ENCODE measurements around the gene CASKIN1. TPM values are rescaled to one million over a fixed set of nuclear protein-coding genes. Genes with fewer than 3 reads are reported as not detected.

Gene CASKIN1
- total RNA-seq, 1 experiment from 2014 or later, result 4.5 TPM

DNA sequence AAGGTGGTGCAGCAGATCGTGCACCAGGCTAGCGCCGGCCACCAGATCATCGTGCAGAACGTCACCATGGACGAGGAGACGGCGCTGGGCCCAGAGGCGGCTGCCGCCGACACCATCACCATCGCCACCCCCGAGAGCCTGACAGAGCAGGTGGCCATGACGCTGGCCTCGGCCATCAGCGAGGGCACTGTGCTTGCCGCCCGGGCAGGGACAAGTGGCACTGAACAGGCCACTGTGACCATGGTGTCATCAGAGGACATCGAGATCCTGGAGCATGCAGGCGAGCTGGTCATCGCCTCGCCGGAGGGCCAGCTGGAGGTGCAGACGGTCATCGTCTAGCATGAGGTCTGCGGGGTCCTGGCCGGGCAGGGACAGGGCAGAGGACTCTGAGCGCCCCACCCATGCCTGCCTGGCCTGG, 38.8 kb upstream of the CASKIN1 start:
- BruUV-seq (replicated peaks), result no TSS peak
- H3K27ac ChIP-seq (ENCODE audit: low read length), result no peak overlapping the region
- no peaks in the 10 kb centered on the region; the same call in 1 of the 2 replicates for H3K36me3 ChIP-seq (ENCODE audit: control insufficient read depth, insufficient read depth, low read length)
- H3K4me1 ChIP-seq (ENCODE audit: control insufficient read depth, insufficient read depth, low read length), result peaks cover 8% of the 10 kb centered on the region
- no peak overlapping the region for H3K4me3 ChIP-seq (ENCODE audit: low read depth in 2 of 2, low read length in 2 of 2)
- ChIA-PET CTCF (no interaction called here), POLR2A (no interaction called here)
- TF ChIP-seq, protein P1, sequence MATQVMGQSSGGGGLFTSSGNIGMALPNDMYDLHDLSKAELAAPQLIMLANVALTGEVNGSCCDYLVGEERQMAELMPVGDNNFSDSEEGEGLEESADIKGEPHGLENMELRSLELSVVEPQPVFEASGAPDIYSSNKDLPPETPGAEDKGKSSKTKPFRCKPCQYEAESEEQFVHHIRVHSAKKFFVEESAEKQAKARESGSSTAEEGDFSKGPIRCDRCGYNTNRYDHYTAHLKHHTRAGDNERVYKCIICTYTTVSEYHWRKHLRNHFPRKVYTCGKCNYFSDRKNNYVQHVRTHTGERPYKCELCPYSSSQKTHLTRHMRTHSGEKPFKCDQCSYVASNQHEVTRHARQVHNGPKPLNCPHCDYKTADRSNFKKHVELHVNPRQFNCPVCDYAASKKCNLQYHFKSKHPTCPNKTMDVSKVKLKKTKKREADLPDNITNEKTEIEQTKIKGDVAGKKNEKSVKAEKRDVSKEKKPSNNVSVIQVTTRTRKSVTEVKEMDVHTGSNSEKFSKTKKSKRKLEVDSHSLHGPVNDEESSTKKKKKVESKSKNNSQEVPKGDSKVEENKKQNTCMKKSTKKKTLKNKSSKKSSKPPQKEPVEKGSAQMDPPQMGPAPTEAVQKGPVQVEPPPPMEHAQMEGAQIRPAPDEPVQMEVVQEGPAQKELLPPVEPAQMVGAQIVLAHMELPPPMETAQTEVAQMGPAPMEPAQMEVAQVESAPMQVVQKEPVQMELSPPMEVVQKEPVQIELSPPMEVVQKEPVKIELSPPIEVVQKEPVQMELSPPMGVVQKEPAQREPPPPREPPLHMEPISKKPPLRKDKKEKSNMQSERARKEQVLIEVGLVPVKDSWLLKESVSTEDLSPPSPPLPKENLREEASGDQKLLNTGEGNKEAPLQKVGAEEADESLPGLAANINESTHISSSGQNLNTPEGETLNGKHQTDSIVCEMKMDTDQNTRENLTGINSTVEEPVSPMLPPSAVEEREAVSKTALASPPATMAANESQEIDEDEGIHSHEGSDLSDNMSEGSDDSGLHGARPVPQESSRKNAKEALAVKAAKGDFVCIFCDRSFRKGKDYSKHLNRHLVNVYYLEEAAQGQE (IDR thresholded peaks at IDR 0.05; ENCODE audit: insufficient read depth in 1 of 2, low read depth in 2 of 2, low read length in 1 of 2), result 0 out of 4 replicates have a peak, but pooled peaks of 1 of the 2 experiments have one; percentile 40
- TF ChIP-seq, protein P2, sequence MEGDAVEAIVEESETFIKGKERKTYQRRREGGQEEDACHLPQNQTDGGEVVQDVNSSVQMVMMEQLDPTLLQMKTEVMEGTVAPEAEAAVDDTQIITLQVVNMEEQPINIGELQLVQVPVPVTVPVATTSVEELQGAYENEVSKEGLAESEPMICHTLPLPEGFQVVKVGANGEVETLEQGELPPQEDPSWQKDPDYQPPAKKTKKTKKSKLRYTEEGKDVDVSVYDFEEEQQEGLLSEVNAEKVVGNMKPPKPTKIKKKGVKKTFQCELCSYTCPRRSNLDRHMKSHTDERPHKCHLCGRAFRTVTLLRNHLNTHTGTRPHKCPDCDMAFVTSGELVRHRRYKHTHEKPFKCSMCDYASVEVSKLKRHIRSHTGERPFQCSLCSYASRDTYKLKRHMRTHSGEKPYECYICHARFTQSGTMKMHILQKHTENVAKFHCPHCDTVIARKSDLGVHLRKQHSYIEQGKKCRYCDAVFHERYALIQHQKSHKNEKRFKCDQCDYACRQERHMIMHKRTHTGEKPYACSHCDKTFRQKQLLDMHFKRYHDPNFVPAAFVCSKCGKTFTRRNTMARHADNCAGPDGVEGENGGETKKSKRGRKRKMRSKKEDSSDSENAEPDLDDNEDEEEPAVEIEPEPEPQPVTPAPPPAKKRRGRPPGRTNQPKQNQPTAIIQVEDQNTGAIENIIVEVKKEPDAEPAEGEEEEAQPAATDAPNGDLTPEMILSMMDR (IDR thresholded peaks at IDR 0.05), result no peak
- TF ChIP-seq POLR2AphosphoS5 (IDR thresholded peaks at IDR 0.05; ENCODE audit: low read depth, low read length) (no peak; the same call in 1 of the 2 replicates), SIN3A (IDR thresholded peaks at IDR 0.05; ENCODE audit: borderline replicate concordance, insufficient read depth, low read depth, low read length) (no peak)
- no peak for ATAC-seq
- no peaks in the 10 kb centered on the region for H3K9me3 ChIP-seq (ENCODE audit: control insufficient read depth, insufficient read depth, low read depth, low read length)
- no peak for DNase-seq (ENCODE audit: low read depth, low spot score)
- no peaks in the 10 kb centered on the region for H3K27me3 ChIP-seq (ENCODE audit: control insufficient read depth, insufficient read depth, low read length)
- intact Hi-C loops (cut with micrococcal nuclease; ENCODE audit: unreplicated experiment), result no loop called here
- in situ Hi-C loops (cut with HindIII; ENCODE audit: low pct_unique_long_range_greater_than_20kb, low sequenced_read_pairs), result no loop called here

DNA sequence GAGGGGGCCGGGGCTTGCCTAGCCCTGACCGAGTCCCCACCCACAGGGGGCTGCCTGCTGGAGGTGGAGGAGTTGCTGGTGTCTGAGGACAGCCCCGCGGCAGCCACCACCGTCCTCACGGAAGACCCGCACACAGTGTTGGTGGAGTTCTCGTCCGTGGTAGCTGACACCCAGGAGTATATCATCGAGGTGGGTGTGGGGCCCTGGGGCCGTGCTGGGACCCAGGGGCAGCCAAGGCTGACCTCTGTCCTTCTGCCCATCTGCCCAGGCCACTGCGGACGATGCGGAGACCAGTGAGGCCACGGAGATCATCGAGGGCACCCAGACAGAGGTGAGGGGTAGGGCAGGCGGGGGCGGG, 38.4 kb upstream of the CASKIN1 start:
- Histone ChIP-seq H3K27ac (ENCODE audit: low read length) (no peak overlapping the region), H3K36me3 (ENCODE audit: control insufficient read depth, insufficient read depth, low read length) (no peaks in the 10 kb centered on the region; the same call in 1 of the 2 replicates), H3K4me3 (ENCODE audit: low read depth in 2 of 2, low read length in 2 of 2) (no peak overlapping the region), H3K27me3 (ENCODE audit: control insufficient read depth, insufficient read depth, low read length) (no peaks in the 10 kb centered on the region), H3K9me3 (ENCODE audit: control insufficient read depth, insufficient read depth, low read depth, low read length) (no peaks in the 10 kb centered on the region), H3K4me1 (ENCODE audit: control insufficient read depth, insufficient read depth, low read length) (peaks cover 8% of the 10 kb centered on the region)
- ATAC-seq (no peak), DNase-seq (ENCODE audit: low read depth, low spot score) (no peak)
- BruUV-seq (replicated peaks), result no TSS peak
- TF ChIP-seq, protein P1 (IDR thresholded peaks at IDR 0.05; ENCODE audit: insufficient read depth in 1 of 2, low read depth in 2 of 2, low read length in 1 of 2), result no peak
- TF ChIP-seq, protein P2 (IDR thresholded peaks at IDR 0.05), result no peak
- no peak for TF ChIP-seq SIN3A (IDR thresholded peaks at IDR 0.05; ENCODE audit: borderline replicate concordance, insufficient read depth, low read depth, low read length)
- no peak for TF ChIP-seq POLR2AphosphoS5 (IDR thresholded peaks at IDR 0.05; ENCODE audit: low read depth, low read length)
- TF ChIP-seq TCF7L2 (IDR thresholded peaks at IDR 0.05; ENCODE audit: low read depth, low read length), result no peak
- intact Hi-C loops (cut with micrococcal nuclease; ENCODE audit: unreplicated experiment) (no loop called here), in situ Hi-C loops (cut with HindIII; ENCODE audit: low pct_unique_long_range_greater_than_20kb, low sequenced_read_pairs) (no loop called here)
- ChIA-PET CTCF (no interaction called here), POLR2A (no interaction called here)

All from Panc1 (cell line).